ENCODE data around the gene ANKRD36.
"Not testable (repeated sequence)": the region's sequence is repeated elsewhere in the genome, so short reads cannot be mapped to it uniquely, and the experiment has no call there.

GRCh38 chr2:97098786-97099372, 14.1 kb upstream of the ANKRD36 start:
- not testable (repeated sequence) for TF ChIP-seq CTCF (IDR thresholded peaks at IDR 0.05); POLR2A (IDR thresholded peaks at IDR 0.05); POLR2AphosphoS5 (IDR thresholded peaks at IDR 0.05); EP300 (IDR thresholded peaks at IDR 0.05; ENCODE audit: low read depth)

Data from transverse colon (tissue), 4 donors.